Keratinocyte (primary cell): ENCODE measurements around the gene MICU2. TPM values are rescaled to one million over a fixed set of nuclear protein-coding genes. Genes with fewer than 3 reads are reported as not detected.
A peak's percentile ranks its signal among the peaks of the same experiment; 100 is the strongest.

Experiments
- DNase-seq: peaks from one replicate; pipeline ENCODE4 v3.0.0-alpha.2; 2011; ENCODE audit warnings: low read depth, missing footprints, low spot score
- FAIRE-seq: peaks from 2 replicates; lab custom pipeline; 2011; peaks lifted over from hg19 to GRCh38; lab: Jason Lieb, UNC
- H2AFZ ChIP-seq: 2 replicates; pipeline ENCODE4 v1.6.0; 2012; ENCODE audit warnings: low read length, control low read depth, inconsistent platforms; ENCODE audit not compliant: control insufficient read depth
- H3K27ac ChIP-seq: 2 replicates; pipeline ENCODE4 v1.5.1; 2011; ENCODE audit warnings: low read length; ENCODE audit not compliant: control insufficient read depth, insufficient read depth
- H3K27me3 ChIP-seq: 3 replicates; pipeline ENCODE4 v1.6.0; 2011; ENCODE audit warnings: low read length; ENCODE audit not compliant: control insufficient read depth, insufficient read depth; ENCODE audit errors: extremely low read depth
- H3K36me3 ChIP-seq, 2 experiments: 2 replicates in 1 of 2; 3 replicates in 1 of 2; pipeline ENCODE4 v1.5.1; 2011; ENCODE audit warnings: low read length in 2 of 2, mild to moderate bottlenecking in 1 of 2; ENCODE audit not compliant: control insufficient read depth in 2 of 2, insufficient read depth in 2 of 2; ENCODE audit errors: extremely low read depth in 1 of 2
- H3K4me1 ChIP-seq: 3 replicates; pipeline ENCODE4 v1.5.1; 2011; ENCODE audit warnings: low read length; ENCODE audit not compliant: control insufficient read depth, insufficient read depth; ENCODE audit errors: extremely low read depth
- H3K4me2 ChIP-seq: 3 replicates; pipeline ENCODE4 v1.6.0; 2011; ENCODE audit warnings: low read depth, low read length; ENCODE audit not compliant: control insufficient read depth, insufficient read depth; ENCODE audit errors: extremely low read depth
- H3K4me3 ChIP-seq, 3 experiments: fragments of 200-600 bp in 1 of 3; sonication (generic) in 1 of 3; 2 replicates in 2 of 3; 3 replicates in 1 of 3; pipeline ENCODE4 v1.5.1; 2011 to 2016; ENCODE audit warnings: low read length in 3 of 3, mild to moderate bottlenecking in 3 of 3, control low read depth in 2 of 3, inconsistent platforms in 1 of 3, low read depth in 1 of 3, mixed read lengths in 1 of 3, mixed run types in 1 of 3, moderate library complexity in 1 of 3; ENCODE audit not compliant: control insufficient read depth in 2 of 3, insufficient read depth in 2 of 3; ENCODE audit errors: extremely low read depth in 1 of 3
- H3K79me2 ChIP-seq: 2 replicates; pipeline ENCODE4 v1.6.0; 2012; ENCODE audit warnings: low read length; ENCODE audit not compliant: control insufficient read depth, insufficient read depth
- H3K9ac ChIP-seq: 3 replicates; pipeline ENCODE4 v1.6.0; 2011; ENCODE audit warnings: low read length; ENCODE audit not compliant: control insufficient read depth, insufficient read depth; ENCODE audit errors: extremely low read depth
- H3K9me1 ChIP-seq: 3 replicates; pipeline ENCODE4 v1.6.0; 2011; ENCODE audit warnings: low read length; ENCODE audit not compliant: control insufficient read depth, insufficient read depth; ENCODE audit errors: extremely low read depth
- H3K9me3 ChIP-seq: 2 replicates; pipeline ENCODE4 v1.5.1; 2012; ENCODE audit warnings: low read depth, low read length; ENCODE audit not compliant: control insufficient read depth
- H4K20me1 ChIP-seq: 3 replicates; pipeline ENCODE4 v1.6.0; 2011; ENCODE audit warnings: low read length; ENCODE audit not compliant: control insufficient read depth, insufficient read depth; ENCODE audit errors: extremely low read depth
- CTCF ChIP-seq, 3 experiments: IDR thresholded peaks in 1 of 3; conservative IDR thresholded peaks in 1 of 3; optimal IDR thresholded peaks in 1 of 3; 2 replicates in 2 of 3; 3 replicates in 1 of 3; pipeline versions ENCODE3 to v1.5.1; 2011; ENCODE audit warnings: low read length in 3 of 3, mild to moderate bottlenecking in 3 of 3, moderate library complexity in 2 of 3, control low read depth in 1 of 3, inconsistent platforms in 1 of 3; ENCODE audit not compliant: insufficient read depth in 2 of 3; ENCODE audit errors: extremely low read depth in 1 of 3
- EZH2 ChIP-seq: IDR thresholded peaks from one replicate; pipeline ENCODE4 v1.6.1; 2012; ENCODE audit warnings: inconsistent platforms, mild to moderate bottlenecking, low read length, moderate library complexity
- dilution Hi-C: fragments of 300-500 bp; cut with MboI; formaldehyde crosslinking; loops from one replicate; pipeline ENCODE4 v1.7.0; 2020; ENCODE audit warnings: low sequenced_read_pairs; ENCODE audit not compliant: extremely low pct_ligation_motif_present
- polyA plus RNA-seq, 5 experiments: library from polyadenylated mRNA; depleted of rRNA in 3 of 5; stranded (reverse) in 3 of 5; stranded (forward) in 1 of 5; unstranded in 1 of 5; fragments of >200 nt; gene quantifications; 1 replicate in 1 of 5; 2 replicates in 3 of 5; 3 replicates in 1 of 5; pipeline versions ENCODE4 v1.2.1 to v1.2.3, GENCODE V29; 2011 to 2012; ENCODE audit warnings: missing spikeins in 2 of 5, low read depth in 1 of 5, low replicate concordance in 1 of 5

The MICU2 gene
- polyA plus RNA-seq, 1 donor (not counting 4 experiments of a cell fraction or from before 2014, with no cell fraction given), result 42.9 TPM

- dilution Hi-C loops, result no loop called here
- H3K27me3 ChIP-seq, result no peaks in the 10 kb centered on the region
- H3K79me2 ChIP-seq, result peaks cover 4% of the 10 kb centered on the region
- H3K4me3 ChIP-seq, result no peak overlapping the region
- TF ChIP-seq EZH2, result no peak
- TF ChIP-seq CTCF (optimal IDR thresholded peaks at IDR 0.05 in 1 of 3, IDR thresholded peaks at IDR 0.05 in 1 of 3, conservative IDR thresholded peaks at IDR 0.05 in 1 of 3; ENCODE audit: extremely low read depth in 1 of 3, insufficient read depth in 2 of 3, low read length in 3 of 3), result no peak
- no peak overlapping the region for H3K27ac ChIP-seq
- H3K4me1 ChIP-seq, result no peaks in the 10 kb centered on the region
- no peak overlapping the region for H3K9ac ChIP-seq
- DNase-seq (no peak), FAIRE-seq (peak; percentile 41)
- H3K9me1 ChIP-seq, result no peaks in the 10 kb centered on the region
- no peak overlapping the region for H3K4me2 ChIP-seq
- no peak overlapping the region for H2AFZ ChIP-seq
- H4K20me1 ChIP-seq, result no peaks in the 10 kb centered on the region
- H3K9me3 ChIP-seq, result no peaks in the 10 kb centered on the region
- H3K36me3 ChIP-seq, result no peaks in the 10 kb centered on the region
Measured at GRCh38 chr13:21569686-21570085, 34.3 kb downstream of the MICU2 start.

- DNase-seq (no peak), FAIRE-seq (no peak)
- Histone ChIP-seq H3K9me3 (no peaks in the 10 kb centered on the region), H3K9ac (no peak overlapping the region), H3K4me2 (no peak overlapping the region), H3K27ac (no peak overlapping the region), H3K4me3 (no peak overlapping the region), H3K79me2 (peaks cover 4% of the 10 kb centered on the region), H3K4me1 (no peaks in the 10 kb centered on the region), H3K36me3 (peaks cover 0 to 4% of the 10 kb centered on the region in 2 experiments), H3K9me1 (no peaks in the 10 kb centered on the region), H3K27me3 (no peaks in the 10 kb centered on the region), H2AFZ (no peak overlapping the region), H4K20me1 (no peaks in the 10 kb centered on the region)
- TF ChIP-seq CTCF (optimal IDR thresholded peaks at IDR 0.05 in 1 of 3, IDR thresholded peaks at IDR 0.05 in 1 of 3, conservative IDR thresholded peaks at IDR 0.05 in 1 of 3; ENCODE audit: extremely low read depth in 1 of 3, insufficient read depth in 2 of 3, low read length in 3 of 3), result no peak
- no peak for TF ChIP-seq EZH2
- dilution Hi-C loops, result no loop called here
Measured at GRCh38 chr13:21568854-21569253, 35.1 kb downstream of the MICU2 start.
